IPS-NIHi7 (cell line): ENCODE results near the gene SUSD2.
"Not testable (repeated sequence)": the region's sequence is repeated elsewhere in the genome, so short reads cannot be mapped to it uniquely, and the experiment has no call there.

ENCODE experiments used
- DNase-seq: peaks from one replicate; pipeline ENCODE4 v3.0.0; 2012; ENCODE audit warnings: mixed read lengths; ENCODE audit errors: extremely low spot score

SUSD2 gene

GRCh38 chr22:24181088-24181995 lies at the start of gene SUSD2:
Gene SUSD2 (plus strand): TSS chr22:24181487. CDS start chr22:24181520, 33 bp downstream.
- DNase-seq = peak; percentile 66

DNA sequence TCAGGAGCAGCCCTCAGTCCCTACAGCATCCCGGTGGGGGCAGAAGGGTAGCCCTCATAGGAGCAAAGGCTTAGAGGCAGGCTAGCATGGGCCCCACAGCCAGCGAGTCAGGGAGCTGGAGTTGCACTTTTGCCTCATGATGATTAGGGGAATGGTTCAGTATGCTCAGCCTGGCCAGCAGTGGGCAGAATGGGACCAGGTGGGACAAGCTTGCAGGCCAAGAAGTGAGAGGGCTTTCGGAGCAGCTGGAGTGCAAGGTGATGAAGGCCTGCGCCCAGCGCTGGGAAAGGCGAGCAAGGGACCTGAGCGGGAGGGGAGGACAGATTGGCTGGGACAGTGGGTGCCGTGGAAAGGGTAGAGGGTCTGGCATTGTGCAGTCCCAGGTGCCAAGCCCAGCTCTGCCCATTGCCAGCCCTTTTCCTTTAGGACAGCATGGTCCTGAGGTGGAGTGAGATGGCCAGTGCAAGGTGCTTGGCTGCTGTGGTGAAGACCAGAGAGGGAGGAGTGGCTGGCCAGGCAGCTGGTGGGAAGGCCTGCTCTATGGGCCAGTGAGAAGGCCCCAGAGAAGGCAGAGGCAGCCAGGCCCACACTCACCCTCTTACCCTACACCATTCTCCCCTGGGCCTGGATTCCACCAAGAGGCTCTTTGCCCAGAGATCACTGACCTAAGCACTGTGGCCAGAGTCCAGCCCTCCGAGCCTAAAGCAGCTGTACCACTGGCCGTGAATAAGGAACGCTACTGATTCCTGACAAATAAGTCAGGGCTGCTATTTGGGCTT lies 47.9 kb upstream of the SUSD2 start:
- peak; percentile 61 for DNase-seq

GRCh38 chr22:24134090-24134846 lies 47.0 kb upstream of the SUSD2 start:
- no peak for DNase-seq

- DNase-seq = not testable (repeated sequence)
Observed at GRCh38 chr22:24136533-24136932, 44.8 kb upstream of the SUSD2 start.

DNA sequence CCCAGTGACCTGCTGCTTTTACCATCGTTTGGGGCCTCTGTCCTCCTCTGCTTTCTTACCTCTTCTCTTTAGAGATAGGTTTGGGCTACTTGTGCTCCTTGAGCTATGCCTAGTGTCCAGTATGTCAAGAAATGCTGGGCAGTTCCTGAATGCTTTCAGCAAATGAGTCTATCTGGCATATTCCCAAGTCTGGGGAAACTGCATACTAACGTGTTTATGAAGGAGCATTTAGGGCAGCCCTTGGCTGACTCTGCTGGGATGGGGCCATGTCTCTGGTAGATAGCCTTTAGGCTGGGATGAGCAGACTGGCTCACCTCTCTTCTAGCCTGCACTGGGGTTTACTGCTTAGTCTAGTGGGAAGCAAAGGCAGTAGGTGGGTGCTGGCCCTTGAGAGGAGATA lies 43.7 kb upstream of the SUSD2 start:
- DNase-seq = no peak

DNA sequence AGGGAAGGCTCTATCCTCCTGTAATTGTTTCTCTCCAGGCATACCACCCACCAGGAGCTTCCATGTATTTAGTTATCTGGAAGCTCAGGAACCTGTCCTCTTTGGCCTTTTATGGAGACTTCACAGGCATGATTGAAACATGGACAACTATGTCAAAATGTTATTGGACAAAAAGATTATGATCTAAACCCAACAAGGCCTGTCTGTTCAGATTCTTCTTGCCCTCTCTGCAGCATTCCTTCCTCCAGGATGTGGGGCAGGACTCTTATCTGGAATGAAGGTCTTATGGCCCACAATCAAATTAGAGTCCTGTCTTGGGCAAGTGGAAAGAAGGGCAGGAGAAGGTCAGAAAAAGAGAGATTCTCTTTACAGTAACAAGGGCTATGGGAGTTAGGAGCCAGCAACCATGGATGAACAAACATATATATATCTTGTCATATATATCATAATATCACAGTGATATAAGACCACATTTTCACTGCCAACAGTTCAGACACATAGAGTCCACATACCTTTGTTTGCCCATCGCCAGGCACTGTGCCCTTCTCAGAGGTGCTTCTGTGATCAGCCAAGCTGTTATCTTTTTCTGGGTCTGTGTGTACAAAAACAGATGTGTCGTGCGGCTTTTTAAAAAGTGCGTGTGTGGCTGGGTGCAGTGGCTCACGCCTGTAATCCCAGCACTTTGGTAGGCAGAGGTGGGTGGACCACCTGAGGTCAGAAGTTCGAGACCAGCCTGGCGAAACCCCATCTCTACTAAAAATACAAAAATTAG lies 42.5 kb upstream of the SUSD2 start:
- DNase-seq = no peak

DNA sequence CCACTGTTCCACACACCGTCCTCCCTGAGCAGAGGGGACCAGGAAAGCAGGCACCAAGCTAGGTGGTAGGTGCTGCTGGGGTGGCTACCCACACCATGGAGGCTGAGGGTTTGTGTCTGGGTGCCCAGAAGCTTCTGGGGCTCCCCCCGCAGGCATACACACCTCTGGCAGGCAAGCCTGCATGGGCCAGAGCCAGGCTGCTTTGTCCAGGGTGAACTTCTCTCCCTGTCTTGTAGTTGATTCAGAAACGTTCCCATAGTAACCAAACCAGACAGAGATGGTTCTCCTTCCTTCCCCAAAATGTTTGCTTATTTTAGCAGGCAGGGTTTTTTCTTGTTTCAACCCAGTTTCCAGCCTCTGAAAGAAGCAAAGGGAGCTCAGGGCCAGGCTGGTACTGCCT lies 40.9 kb upstream of the SUSD2 start:
- DNase-seq = no peak

DNA sequence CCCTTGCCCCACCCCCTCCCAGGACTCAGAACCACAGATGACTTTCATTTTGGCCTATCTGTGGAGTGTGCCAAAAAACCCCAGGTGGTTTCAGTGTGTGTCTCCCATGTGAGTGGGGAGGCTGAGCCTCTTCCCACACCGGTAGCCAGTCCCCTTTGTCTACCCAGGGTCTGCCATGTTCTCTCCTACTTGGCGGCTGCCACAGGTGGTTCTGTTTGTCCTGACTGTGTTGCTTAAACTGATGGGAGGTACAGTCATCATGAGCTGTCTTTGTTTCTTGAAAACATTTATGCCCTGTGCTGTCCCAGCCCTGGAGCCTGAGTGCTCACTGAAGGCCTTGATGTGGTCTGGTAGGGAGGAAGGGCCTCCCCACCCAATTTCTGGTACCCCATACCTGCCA lies 39.7 kb upstream of the SUSD2 start:
- DNase-seq = no peak

DNA sequence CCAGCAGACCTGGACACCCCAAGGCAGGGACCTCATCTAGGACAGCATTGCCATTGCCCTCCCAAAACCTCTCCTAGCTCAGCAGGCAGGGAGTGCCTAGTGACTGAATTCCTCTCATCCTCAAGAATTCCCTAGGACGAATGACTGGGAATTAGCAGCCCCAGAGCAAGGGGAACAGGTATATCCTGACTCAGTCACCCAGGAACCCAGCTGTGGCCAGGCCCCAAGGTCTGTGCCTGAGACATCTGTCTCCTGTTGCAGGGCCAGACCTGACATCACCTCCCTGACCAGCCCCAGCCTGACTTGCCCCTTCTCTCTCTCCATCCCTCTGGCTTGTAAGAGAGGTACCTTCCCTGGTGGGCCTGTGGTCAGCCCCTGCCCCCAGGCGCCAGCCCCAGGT lies 39.0 kb upstream of the SUSD2 start:
- no peak for DNase-seq

- no peak for DNase-seq
Observed at GRCh38 chr22:24142831-24143230, 38.5 kb upstream of the SUSD2 start.

DNA sequence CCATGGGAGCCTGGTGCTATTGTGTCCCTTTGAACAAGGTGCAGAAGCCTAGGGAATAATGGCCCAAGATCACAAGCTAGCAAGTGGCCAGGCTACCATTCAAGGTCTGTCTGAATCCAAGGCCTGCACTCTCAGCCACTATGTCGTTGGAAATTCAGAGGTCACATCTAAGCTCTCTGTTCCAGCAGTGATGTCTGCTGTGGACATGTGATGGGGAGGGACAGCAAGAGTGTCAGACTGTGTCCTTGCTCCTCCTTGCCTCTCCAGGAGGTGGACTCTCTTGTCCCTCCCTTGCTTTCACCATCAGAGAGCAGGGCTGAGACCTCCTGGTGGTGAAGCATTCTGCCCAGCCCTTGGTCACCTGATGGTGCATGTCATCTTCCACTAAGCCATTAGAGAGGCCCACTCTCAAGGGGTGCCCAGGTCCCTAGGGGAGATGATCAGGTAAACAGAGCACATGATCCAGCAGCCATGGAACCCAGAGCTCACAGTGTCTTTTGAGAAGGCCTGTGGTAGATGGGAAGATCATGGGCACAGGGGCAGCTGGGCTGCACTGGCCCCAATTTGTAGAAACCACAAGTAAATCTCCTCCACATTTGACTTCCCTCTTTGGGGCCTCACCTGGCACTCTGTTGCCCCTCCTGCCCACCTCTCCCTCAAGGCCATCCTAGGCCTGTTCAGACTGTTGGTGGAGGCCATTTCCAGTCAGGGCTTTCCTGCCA lies 37.1 kb upstream of the SUSD2 start:
- no peak for DNase-seq

DNA sequence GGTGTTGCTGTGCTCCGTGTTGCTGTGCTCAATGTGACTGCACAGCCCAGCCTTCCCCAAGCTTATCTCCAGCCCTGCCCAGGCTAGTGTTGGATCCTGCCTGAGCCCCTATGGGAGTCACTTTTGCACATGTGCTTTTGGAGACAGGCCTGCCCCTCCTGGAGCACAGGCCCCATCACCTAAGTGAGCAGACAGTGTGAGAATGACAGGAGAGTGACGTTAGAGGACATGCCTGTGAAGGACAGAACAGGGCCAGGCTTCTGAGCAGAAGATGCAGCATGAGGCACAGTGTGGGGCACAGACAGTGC lies 36.6 kb upstream of the SUSD2 start:
- DNase-seq = no peak

GRCh38 chr22:24145446-24146193 lies 35.7 kb upstream of the SUSD2 start:
- DNase-seq = peak; percentile 51

DNA sequence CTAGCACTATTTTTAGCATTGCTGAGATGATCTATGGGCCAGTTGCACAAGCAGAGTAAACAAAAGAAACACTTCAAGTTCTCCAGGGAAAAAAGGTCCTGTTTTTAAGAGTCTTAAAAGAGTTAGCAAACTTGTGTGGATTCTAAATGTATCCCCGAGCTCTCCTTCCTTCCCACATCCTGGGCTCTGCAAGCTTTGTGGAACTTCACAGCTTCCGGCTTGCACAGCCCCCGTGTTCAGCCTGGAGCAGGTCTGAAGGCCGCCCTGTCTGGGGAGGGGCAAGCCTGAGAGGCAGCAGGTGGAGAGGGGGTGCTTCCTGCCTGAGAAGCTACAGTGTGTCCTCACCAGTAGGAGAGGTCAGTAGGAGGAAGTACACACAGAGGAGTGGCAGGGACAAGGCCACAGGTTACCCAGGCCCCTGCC lies 35.1 kb upstream of the SUSD2 start:
- DNase-seq = peak; percentile 84

DNA sequence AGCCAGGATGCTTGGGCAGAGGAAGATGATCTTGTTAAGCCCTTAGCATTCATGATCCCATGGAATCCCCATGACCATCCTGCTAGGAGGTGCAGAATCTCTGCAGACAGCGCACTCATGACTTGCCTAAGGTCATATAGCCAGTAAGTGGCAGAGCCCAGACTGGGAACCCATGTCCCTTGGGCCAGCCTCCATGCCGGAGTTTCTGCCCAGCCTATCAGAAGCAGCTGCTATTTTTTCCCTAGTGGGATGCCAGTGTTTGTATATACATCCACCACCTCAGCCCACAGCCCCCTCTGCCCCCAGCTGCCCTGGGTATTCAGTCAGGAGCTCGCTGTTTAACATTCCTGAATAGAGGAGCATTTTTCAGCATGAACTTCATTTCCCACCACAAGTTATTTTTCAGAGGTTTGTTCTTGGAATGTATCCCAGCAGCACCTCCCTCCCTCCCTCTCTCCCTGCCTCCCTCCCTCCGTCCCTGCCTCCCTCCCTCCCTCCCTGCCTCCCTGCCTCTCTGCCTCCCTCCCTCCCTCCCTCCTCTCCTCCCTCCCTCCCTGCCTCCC lies 34.4 kb upstream of the SUSD2 start:
- DNase-seq = no peak

DNA sequence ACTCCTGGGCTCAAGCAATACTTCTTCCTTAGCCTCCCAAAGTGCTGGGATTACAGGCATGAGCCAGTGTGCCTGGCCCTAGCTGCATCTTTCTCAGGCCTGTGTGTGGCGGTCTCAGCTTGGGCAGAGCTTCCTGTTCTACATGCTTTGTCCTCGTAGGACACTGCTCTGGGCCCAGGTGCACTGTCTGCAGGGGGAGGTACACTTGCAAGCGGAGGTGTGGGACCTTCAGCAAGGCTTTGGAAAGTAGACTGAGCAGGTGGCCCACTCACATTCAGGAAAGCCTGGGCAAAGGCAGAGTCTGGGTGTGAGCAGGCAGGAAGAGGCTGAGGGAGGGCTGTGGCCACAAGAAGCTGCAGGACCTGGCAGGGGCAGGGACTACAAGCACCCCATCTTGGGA lies 33.6 kb upstream of the SUSD2 start:
- DNase-seq = no peak

- no peak for DNase-seq
Observed at GRCh38 chr22:24148266-24149197, 32.8 kb upstream of the SUSD2 start.

GRCh38 chr22:24149198-24149590 lies 32.1 kb upstream of the SUSD2 start:
- DNase-seq = no peak

DNA sequence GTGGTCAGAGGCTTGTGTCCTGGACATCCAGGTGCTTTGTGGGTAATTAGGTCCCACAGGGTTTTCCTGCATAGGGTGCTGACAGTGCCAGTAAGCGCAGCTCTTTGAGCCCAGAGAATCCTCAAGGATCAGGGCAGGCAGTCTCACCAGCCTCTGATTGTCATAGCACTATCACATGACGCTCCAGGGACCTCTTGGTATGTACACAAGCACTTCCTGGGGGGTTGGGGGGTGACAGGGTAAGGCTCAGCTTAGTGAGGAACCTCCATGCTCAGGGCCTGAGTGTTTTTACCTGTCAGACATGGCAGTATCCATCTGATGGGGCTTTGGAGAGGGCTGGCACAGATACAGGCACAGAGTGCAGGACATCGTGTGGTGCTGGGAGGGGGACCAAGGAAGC lies 27.9 kb upstream of the SUSD2 start:
- no peak for DNase-seq
